22Rv1 (cell line): ENCODE data around the gene PTPN20.

ENCODE experiments used
- CTCF ChIP-seq: fragments of 450-650 bp; IDR thresholded peaks from 2 replicates; pipeline ENCODE4 v1.5.1; 2017; ENCODE audit warnings: mild to moderate bottlenecking
- ZFX ChIP-seq: fragments of 450-650 bp; IDR thresholded peaks from 2 replicates; pipeline ENCODE4 v1.6.1; 2017; ENCODE audit warnings: antibody characterized with exemption, borderline replicate concordance

DNA sequence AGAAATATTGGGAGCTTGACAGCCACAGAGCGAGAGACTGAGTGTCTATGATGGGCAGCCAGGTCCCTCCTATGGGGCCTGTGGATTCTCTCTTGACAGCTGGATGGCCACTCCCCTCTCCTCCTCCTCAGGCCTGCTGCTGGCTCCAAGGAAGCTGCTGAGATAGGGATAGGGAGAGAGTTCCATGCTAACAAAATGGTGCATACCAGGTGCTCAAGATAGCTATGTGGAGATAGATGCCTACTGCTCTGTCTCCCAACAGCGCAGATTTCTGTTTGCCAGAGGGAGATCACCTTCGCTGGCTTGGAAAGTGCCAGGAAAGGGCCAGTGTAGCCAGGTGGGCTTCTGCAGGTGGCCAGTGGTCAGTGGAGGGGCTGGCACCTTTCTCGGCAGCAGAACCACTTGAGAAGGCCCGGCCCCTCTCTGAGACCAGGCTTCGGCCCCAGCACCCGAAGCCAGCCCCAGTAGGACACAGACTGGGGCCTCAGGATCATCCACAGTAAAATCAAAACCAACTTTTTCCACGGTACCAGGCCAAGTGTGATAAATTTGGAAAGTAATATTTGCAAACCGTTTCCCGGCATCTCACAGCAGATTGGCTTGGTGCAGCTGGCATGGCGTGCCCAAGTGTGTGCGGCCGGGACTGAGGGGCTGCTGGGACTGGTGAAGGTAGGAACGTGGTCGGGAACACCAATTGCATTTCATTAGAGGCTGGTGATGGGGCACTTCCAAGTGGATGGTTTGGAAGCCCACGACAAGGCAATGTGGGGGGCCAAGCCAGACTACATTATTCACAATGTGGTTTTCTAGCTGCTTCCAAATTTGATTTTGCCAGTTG, 139.6 kb downstream of the PTPN20 start:
- TF ChIP-seq CTCF (no peak), ZFX (no peak)
